HCT116 (cell line): Measurements from ENCODE around the gene DHH. TPM values are rescaled to one million over a fixed set of nuclear protein-coding genes. Genes with fewer than 3 reads are reported as not detected.

Experiments used
- ATAC-seq: fragments of 200-7000 bp; cut with Tn5 transposase; 2 replicates; pipeline ENCODE4 v1.9.1; 2020; ENCODE audit warnings: mild to moderate bottlenecking, moderate library complexity
- BruUV-seq: library from RNA; stranded (reverse); fragments of 400-500 nt; replicated peaks from 2 replicates; lab custom pipeline; 2021; lab: Mats Ljungman, UMichigan
- CTCF ChIA-PET: fragments of 300-600 bp; sonication (Branson Sonifier 250); formaldehyde crosslinking; loops from one replicate; lab custom pipeline; 2021; ENCODE audit warnings: antibody characterized with exemption; lab: Charles Lee
- POLR2A ChIA-PET: fragments of 300-600, 350-600 bp; sonication (Branson Sonifier 250); formaldehyde crosslinking; loops from one replicate; lab custom pipeline; 2021; ENCODE audit warnings: antibody characterized with exemption; lab: Charles Lee
- RAD21 ChIA-PET, 2 experiments: fragments of 300-600 bp; sonication (Branson Sonifier 250); formaldehyde crosslinking; loops; one replicate each; lab custom pipeline; 2023; ENCODE audit warnings: low total read pairs in 2 of 2; ENCODE audit not compliant: uncharacterized antibody in 2 of 2, unreplicated experiment in 2 of 2, low non-redundant PET in 1 of 2; lab: Charles Lee
- DNase-seq: peaks from one replicate; pipeline ENCODE4 v3.0.0-alpha.2; 2010; ENCODE audit warnings: low read depth, low spot score
- H2AFZ ChIP-seq: fragments of 200-600 bp; shearing (Covaris generic), sonication (generic); 2 replicates; pipeline ENCODE4 v1.6.1; 2017; ENCODE audit warnings: low read depth, mixed run types, mixed read lengths, antibody characterized with exemption, low read length; ENCODE audit not compliant: poor library complexity, severe bottlenecking
- H3K27ac ChIP-seq: 2 replicates; pipeline ENCODE4 v1.5.1; 2012; ENCODE audit warnings: low read depth, low read length
- H3K27me3 ChIP-seq: fragments of 200-600 bp; sonication (generic); 2 replicates; pipeline ENCODE4 v1.6.1; 2016; ENCODE audit warnings: mixed run types, low read length, mixed read lengths; ENCODE audit not compliant: insufficient read depth
- H3K36me3 ChIP-seq, 2 experiments: fragments of 200-500 bp in 1 of 2; fragments of 200-600 bp in 1 of 2; sonication (Bioruptor generic) in 1 of 2; sonication (generic) in 1 of 2; 2 replicates each; pipeline versions ENCODE4 v1.5.1 to v1.6.1; 2014 to 2016; ENCODE audit warnings: low read length in 2 of 2, inconsistent platforms in 1 of 2, mixed read lengths in 1 of 2, mixed run types in 1 of 2; ENCODE audit not compliant: insufficient read depth in 2 of 2, control insufficient read depth in 1 of 2
- H3K4me1 ChIP-seq, 2 experiments: fragments of 200-600 bp in 1 of 2; sonication (generic) in 1 of 2; 2 replicates each; pipeline versions ENCODE4 v1.5.1 to v1.6.1; 2012 to 2017; ENCODE audit warnings: low read length in 2 of 2, inconsistent platforms in 1 of 2, mild to moderate bottlenecking in 1 of 2, mixed read lengths in 1 of 2, mixed run types in 1 of 2, moderate library complexity in 1 of 2; ENCODE audit not compliant: insufficient read depth in 2 of 2, control insufficient read depth in 1 of 2
- H3K4me2 ChIP-seq: fragments of 200-600 bp; sonication (generic); 2 replicates; pipeline ENCODE4 v1.6.1; 2017; ENCODE audit warnings: mixed run types, low read length, mixed read lengths
- H3K4me3 ChIP-seq, 2 experiments: fragments of 200-600 bp in 1 of 2; sonication (generic) in 1 of 2; replicated peaks in 1 of 2; 2 replicates each; pipeline ENCODE4 v1.5.1; 2011 to 2016; ENCODE audit warnings: low read length in 2 of 2, control low read depth in 1 of 2, low read depth in 1 of 2, mild to moderate bottlenecking in 1 of 2, mixed read lengths in 1 of 2, mixed run types in 1 of 2
- H3K79me2 ChIP-seq: fragments of 200-600 bp; sonication (generic); 2 replicates; pipeline ENCODE4 v1.6.1; 2017; ENCODE audit warnings: mild to moderate bottlenecking, mixed run types, low read length, moderate library complexity, mixed read lengths; ENCODE audit not compliant: insufficient read depth
- H3K9ac ChIP-seq: fragments of 200-600 bp; sonication (generic); 2 replicates; pipeline ENCODE4 v1.6.1; 2016; ENCODE audit warnings: low read length, mixed read lengths
- H3K9me2 ChIP-seq: fragments of 200-600 bp; sonication (generic), shearing (Covaris generic); 2 replicates; pipeline ENCODE4 v1.6.1; 2017; ENCODE audit warnings: mixed run types, mild to moderate bottlenecking, moderate library complexity; ENCODE audit not compliant: insufficient read depth
- H3K9me3 ChIP-seq, 2 experiments: fragments of 200-500 bp in 1 of 2; fragments of 200-600 bp in 1 of 2; sonication (Bioruptor generic) in 1 of 2; sonication (generic) in 1 of 2; 2 replicates each; pipeline ENCODE4 v1.6.1; 2014 to 2017; ENCODE audit warnings: low read length in 2 of 2, mixed read lengths in 2 of 2, inconsistent platforms in 1 of 2, low read depth in 1 of 2, mild to moderate bottlenecking in 1 of 2, mixed run types in 1 of 2, moderate library complexity in 1 of 2; ENCODE audit not compliant: control insufficient read depth in 1 of 2, insufficient read depth in 1 of 2
- H4K20me1 ChIP-seq: fragments of 200-600 bp; sonication (generic), shearing (Covaris generic); 2 replicates; pipeline ENCODE4 v1.6.1; 2017; ENCODE audit warnings: mixed run types, mild to moderate bottlenecking, moderate library complexity; ENCODE audit not compliant: insufficient read depth
- CEBPB ChIP-seq: IDR thresholded peaks from 2 replicates; pipeline ENCODE4 v1.6.1; 2012; ENCODE audit warnings: low read depth
- ELF1 ChIP-seq: IDR thresholded peaks from 2 replicates; pipeline ENCODE4 v1.6.1; 2012; ENCODE audit warnings: low read depth, borderline replicate concordance
- EZH2phosphoT487 ChIP-seq: fragments of 200-600 bp; IDR thresholded peaks from 2 replicates; pipeline ENCODE4 v1.6.1; 2018; ENCODE audit warnings: antibody characterized with exemption, borderline replicate concordance
- FOSL1 ChIP-seq: IDR thresholded peaks from 2 replicates; pipeline ENCODE4 v1.6.1; 2012; ENCODE audit warnings: low read depth
- POLR2AphosphoS5 ChIP-seq: IDR thresholded peaks from 2 replicates; pipeline ENCODE4 v1.6.1; 2011; ENCODE audit warnings: mild to moderate bottlenecking, low read depth, low read length, moderate library complexity
- RAD21 ChIP-seq: IDR thresholded peaks from 2 replicates; pipeline ENCODE4 v1.6.1; 2012; ENCODE audit warnings: low read depth, mild to moderate bottlenecking
- SIN3A ChIP-seq: IDR thresholded peaks from 2 replicates; pipeline ENCODE4 v1.6.1; 2012; ENCODE audit warnings: low read depth
- SP1 ChIP-seq: IDR thresholded peaks from 2 replicates; pipeline ENCODE4 v1.6.1; 2012; ENCODE audit warnings: low read depth
- SRF ChIP-seq: IDR thresholded peaks from 2 replicates; pipeline ENCODE4 v1.6.1; 2012; ENCODE audit warnings: low read depth
- TCF7L2 ChIP-seq: IDR thresholded peaks from 2 replicates; pipeline ENCODE4 v1.7.0; 2011; ENCODE audit warnings: borderline replicate concordance, inconsistent platforms; ENCODE audit not compliant: insufficient read depth, insufficient read length; ENCODE audit errors: extremely low read depth
- YY1 ChIP-seq: IDR thresholded peaks from 2 replicates; pipeline ENCODE4 v1.6.1; 2011; ENCODE audit warnings: low read length, low read depth, moderate library complexity, mild to moderate bottlenecking; ENCODE audit not compliant: insufficient replicate concordance; ENCODE audit errors: extremely low read depth
- ZFX ChIP-seq: fragments of 450-650 bp; IDR thresholded peaks from 2 replicates; pipeline ENCODE4 v1.6.1; 2017
- intact Hi-C: fragments of 100-400 bp; cut with micrococcal nuclease; formaldehyde crosslinking; loops from 2 replicates; pipeline ENCODE4 v1.10.0; 2022
- total RNA-seq: library from RNA; stranded (reverse); gene quantifications from one replicate; pipeline ENCODE4 v1.2.1, GENCODE V29; 2021; ENCODE audit not compliant: unreplicated experiment
- TF ChIP-seq, protein P1 (sequence below), 3 experiments: fragments of 200-600 bp in 1 of 3; sonication (generic) in 1 of 3; IDR thresholded peaks in 2 of 3; conservative IDR thresholded peaks in 1 of 3; 2 replicates each; pipeline ENCODE4 v1.5.1; 2012 to 2017; ENCODE audit warnings: low read depth in 2 of 3, low read length in 2 of 3, antibody characterized with exemption in 1 of 3, borderline replicate concordance in 1 of 3, control low read depth in 1 of 3, mild to moderate bottlenecking in 1 of 3, mixed read lengths in 1 of 3, mixed run types in 1 of 3, moderate library complexity in 1 of 3; ENCODE audit not compliant: insufficient read depth in 1 of 3
- TF ChIP-seq, protein P2 (sequence below): IDR thresholded peaks from 2 replicates; pipeline ENCODE4 v1.6.1; 2012; ENCODE audit warnings: low read depth
- TF ChIP-seq, protein P3 (sequence below): IDR thresholded peaks from 2 replicates; pipeline ENCODE4 v1.6.1; 2012
- TF ChIP-seq, protein P4 (sequence below): IDR thresholded peaks from 2 replicates; pipeline ENCODE4 v1.6.1; 2012

DHH gene
- total RNA-seq, 1 experiment from 2014 or later, result 0.22 TPM

DNA sequence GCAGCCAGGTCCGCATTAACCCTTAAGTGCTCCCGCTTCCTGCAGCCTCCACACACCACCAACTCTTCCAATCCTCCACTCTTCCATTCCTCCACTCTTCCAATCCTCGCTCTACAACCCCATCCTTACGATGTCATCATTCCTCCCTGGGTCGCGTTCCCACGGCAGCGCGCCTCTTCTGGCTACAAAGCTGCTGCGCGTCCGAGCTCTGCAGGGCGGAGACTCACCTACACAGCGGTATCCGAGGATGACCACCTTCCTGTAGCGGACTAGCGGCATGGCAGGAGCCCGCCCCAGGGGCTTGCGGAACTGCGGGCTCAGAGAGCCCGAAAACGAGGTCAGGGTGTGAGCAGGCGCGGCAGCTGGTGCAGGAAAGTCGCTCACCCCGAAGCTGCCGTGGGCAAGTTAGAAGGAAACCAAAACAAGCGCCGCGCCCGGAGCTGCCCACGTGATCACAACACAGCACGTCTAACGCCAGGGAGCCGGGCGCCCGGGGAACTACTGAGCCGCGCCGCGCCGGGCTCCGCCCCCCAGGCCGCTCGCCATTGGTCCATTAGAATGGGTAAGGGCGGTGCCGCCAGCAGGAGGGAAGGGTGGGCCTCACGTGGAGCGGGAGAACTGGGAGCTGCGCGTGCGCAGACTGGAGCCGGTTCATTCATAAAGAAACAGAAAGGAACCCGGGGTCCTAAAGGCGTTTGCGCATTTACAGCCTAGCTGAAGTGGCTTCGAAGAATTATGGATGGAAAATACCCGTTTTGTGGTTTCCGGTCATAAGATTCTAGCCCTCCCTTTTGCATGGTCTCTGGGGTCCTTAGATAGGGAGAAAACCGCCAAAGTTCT lies 24.9 kb downstream of the DHH start, which contains the start of gene RHEBL1:
RHEBL1 (minus strand) TSS at position 473 of the 840 bp plus-strand sequence; CDS start at position 279, 194 bp downstream.
- H3K4me3 ChIP-seq, result peak within 1 kb of the TSS; percentile 70 to 71
- no peaks in the 10 kb centered on the region for H4K20me1 ChIP-seq
- H3K4me1 ChIP-seq, result peaks cover 5 to 15% of the 10 kb centered on the region in 2 experiments
- no peaks in the 10 kb centered on the region for H3K79me2 ChIP-seq
- no peaks in the 10 kb centered on the region for H3K9me2 ChIP-seq
- H3K27ac ChIP-seq, result peak within 1 kb of the TSS; percentile 70
- peak within 1 kb of the TSS; percentile 65 for H3K9ac ChIP-seq
- POLR2A ChIA-PET, result interaction anchor here (0.6 to 1.5 kb wide), 7 partner anchors 11 to 476 kb away, joined by 3 to 17 read pairs (median 5); partner anchors contain the start of genes LMBR1L and TUBA1B
- peak within 1 kb of the TSS; percentile 85 for H3K4me2 ChIP-seq
- RAD21 ChIA-PET, result interaction anchor here (1.0 to 2.1 kb wide), 2 partner anchors 18 kb away, joined by 3 to 6 read pairs; no protein-coding TSS in a partner anchor
- no peaks in the 10 kb centered on the region for H3K9me3 ChIP-seq
- TF ChIP-seq CEBPB, result no peak
- TF ChIP-seq, protein P1, sequence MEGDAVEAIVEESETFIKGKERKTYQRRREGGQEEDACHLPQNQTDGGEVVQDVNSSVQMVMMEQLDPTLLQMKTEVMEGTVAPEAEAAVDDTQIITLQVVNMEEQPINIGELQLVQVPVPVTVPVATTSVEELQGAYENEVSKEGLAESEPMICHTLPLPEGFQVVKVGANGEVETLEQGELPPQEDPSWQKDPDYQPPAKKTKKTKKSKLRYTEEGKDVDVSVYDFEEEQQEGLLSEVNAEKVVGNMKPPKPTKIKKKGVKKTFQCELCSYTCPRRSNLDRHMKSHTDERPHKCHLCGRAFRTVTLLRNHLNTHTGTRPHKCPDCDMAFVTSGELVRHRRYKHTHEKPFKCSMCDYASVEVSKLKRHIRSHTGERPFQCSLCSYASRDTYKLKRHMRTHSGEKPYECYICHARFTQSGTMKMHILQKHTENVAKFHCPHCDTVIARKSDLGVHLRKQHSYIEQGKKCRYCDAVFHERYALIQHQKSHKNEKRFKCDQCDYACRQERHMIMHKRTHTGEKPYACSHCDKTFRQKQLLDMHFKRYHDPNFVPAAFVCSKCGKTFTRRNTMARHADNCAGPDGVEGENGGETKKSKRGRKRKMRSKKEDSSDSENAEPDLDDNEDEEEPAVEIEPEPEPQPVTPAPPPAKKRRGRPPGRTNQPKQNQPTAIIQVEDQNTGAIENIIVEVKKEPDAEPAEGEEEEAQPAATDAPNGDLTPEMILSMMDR (IDR thresholded peaks at IDR 0.05 in 2 of 3, conservative IDR thresholded peaks at IDR 0.05 in 1 of 3; ENCODE audit: borderline replicate concordance in 1 of 3, insufficient read depth in 1 of 3, low read depth in 2 of 3, low read length in 2 of 3), result peak in 2 of 3 experiments; percentile 10 to 25; a peak in 1 of 6 replicates
- no peak for TF ChIP-seq ELF1
- no peak for TF ChIP-seq ZFX
- TF ChIP-seq SIN3A, result peak; percentile 79
- TF ChIP-seq, protein P2, sequence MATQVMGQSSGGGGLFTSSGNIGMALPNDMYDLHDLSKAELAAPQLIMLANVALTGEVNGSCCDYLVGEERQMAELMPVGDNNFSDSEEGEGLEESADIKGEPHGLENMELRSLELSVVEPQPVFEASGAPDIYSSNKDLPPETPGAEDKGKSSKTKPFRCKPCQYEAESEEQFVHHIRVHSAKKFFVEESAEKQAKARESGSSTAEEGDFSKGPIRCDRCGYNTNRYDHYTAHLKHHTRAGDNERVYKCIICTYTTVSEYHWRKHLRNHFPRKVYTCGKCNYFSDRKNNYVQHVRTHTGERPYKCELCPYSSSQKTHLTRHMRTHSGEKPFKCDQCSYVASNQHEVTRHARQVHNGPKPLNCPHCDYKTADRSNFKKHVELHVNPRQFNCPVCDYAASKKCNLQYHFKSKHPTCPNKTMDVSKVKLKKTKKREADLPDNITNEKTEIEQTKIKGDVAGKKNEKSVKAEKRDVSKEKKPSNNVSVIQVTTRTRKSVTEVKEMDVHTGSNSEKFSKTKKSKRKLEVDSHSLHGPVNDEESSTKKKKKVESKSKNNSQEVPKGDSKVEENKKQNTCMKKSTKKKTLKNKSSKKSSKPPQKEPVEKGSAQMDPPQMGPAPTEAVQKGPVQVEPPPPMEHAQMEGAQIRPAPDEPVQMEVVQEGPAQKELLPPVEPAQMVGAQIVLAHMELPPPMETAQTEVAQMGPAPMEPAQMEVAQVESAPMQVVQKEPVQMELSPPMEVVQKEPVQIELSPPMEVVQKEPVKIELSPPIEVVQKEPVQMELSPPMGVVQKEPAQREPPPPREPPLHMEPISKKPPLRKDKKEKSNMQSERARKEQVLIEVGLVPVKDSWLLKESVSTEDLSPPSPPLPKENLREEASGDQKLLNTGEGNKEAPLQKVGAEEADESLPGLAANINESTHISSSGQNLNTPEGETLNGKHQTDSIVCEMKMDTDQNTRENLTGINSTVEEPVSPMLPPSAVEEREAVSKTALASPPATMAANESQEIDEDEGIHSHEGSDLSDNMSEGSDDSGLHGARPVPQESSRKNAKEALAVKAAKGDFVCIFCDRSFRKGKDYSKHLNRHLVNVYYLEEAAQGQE, result no peak
- TF ChIP-seq RAD21, result no peak
- TF ChIP-seq YY1, result peak; percentile 3
- TF ChIP-seq EZH2phosphoT487, result no peak
- no peak for TF ChIP-seq FOSL1
- TF ChIP-seq SP1, result peak; percentile 57; the same call in 1 of the 2 replicates
- peak; percentile 92 for TF ChIP-seq TCF7L2
- no peak for TF ChIP-seq SRF
- TF ChIP-seq, protein P3, sequence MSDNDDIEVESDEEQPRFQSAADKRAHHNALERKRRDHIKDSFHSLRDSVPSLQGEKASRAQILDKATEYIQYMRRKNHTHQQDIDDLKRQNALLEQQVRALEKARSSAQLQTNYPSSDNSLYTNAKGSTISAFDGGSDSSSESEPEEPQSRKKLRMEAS, result peak; percentile 92
- peak; percentile 24; the same call in 1 of the 2 replicates for TF ChIP-seq POLR2AphosphoS5
- TF ChIP-seq, protein P4, sequence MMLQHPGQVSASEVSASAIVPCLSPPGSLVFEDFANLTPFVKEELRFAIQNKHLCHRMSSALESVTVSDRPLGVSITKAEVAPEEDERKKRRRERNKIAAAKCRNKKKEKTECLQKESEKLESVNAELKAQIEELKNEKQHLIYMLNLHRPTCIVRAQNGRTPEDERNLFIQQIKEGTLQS, result no peak
- intact Hi-C loops, result no loop called here
- BruUV-seq, result no TSS peak
- peak within 1 kb of the TSS; percentile 86 for H2AFZ ChIP-seq
- no peaks in the 10 kb centered on the region for H3K36me3 ChIP-seq
- no peaks in the 10 kb centered on the region for H3K27me3 ChIP-seq
- DNase-seq (peak; percentile 90), ATAC-seq (peak; percentile 99)
- CTCF ChIA-PET, result interaction anchor here (0.6 to 1.7 kb wide), 19 partner anchors 10 to 289 kb away, joined by 3 to 34 read pairs (median 4); partner anchors contain the start of genes DHH, LMBR1L and TUBA1B
